Tibial artery (tissue), 4 donors: ENCODE measurements around the gene SESN3.
A peak's percentile ranks its signal among the peaks of the same experiment; 100 is the strongest.

Experiments used
- DNase-seq, 2 donors: peaks; one replicate each; pipeline ENCODE4 v3.0.0-alpha.2; 2019
- H3K27ac ChIP-seq, 2 donors: fragments of 200-600 bp; sonication (generic) in 1 of 2; 1 replicate in 1 of 2; 2 replicates in 1 of 2; pipeline ENCODE4 v1.5.1; 2018 to 2019; ENCODE audit warnings: mild to moderate bottlenecking in 1 of 2
- H3K27me3 ChIP-seq, 2 donors: fragments of 200-600 bp; sonication (generic) in 1 of 2; one replicate each; pipeline versions ENCODE4 v1.5.1 to v1.6.0; 2016 to 2019
- H3K36me3 ChIP-seq, 3 donors: fragments of 200-600 bp; sonication (generic) in 2 of 3; one replicate each; pipeline ENCODE4 v1.5.1; 2016 to 2019; ENCODE audit warnings: mild to moderate bottlenecking in 2 of 3
- H3K4me1 ChIP-seq, 4 donors: fragments of 200-600 bp; sonication (generic) in 2 of 4; 1 replicate in 3 of 4; 2 replicates in 1 of 4; pipeline ENCODE4 v1.5.1; 2016 to 2019
- H3K4me3 ChIP-seq, 2 donors: fragments of 200-600 bp; sonication (generic) in 1 of 2; 1 replicate in 1 of 2; 2 replicates in 1 of 2; pipeline ENCODE4 v1.5.1; 2018 to 2019; ENCODE audit warnings: mild to moderate bottlenecking in 2 of 2
- H3K9me3 ChIP-seq, 3 donors: fragments of 200-600 bp; sonication (generic) in 1 of 3; one replicate each; pipeline ENCODE4 v1.5.1; 2016 to 2019
- CTCF ChIP-seq, 2 experiments: fragments of 200-600 bp in 1 of 2; fragments of 450-650 bp in 1 of 2; IDR thresholded peaks; one replicate each; pipeline ENCODE4 v1.5.1; 2017 to 2019; ENCODE audit warnings: antibody characterized with exemption in 2 of 2, mild to moderate bottlenecking in 1 of 2, moderate library complexity in 1 of 2
- intact Hi-C: fragments of 100-400 bp; cut with DNase I; formaldehyde crosslinking; loops from one replicate; pipeline ENCODE4 v1.15.0; 2023; ENCODE audit warnings: low total_unique reads

Gene SESN3

DNA sequence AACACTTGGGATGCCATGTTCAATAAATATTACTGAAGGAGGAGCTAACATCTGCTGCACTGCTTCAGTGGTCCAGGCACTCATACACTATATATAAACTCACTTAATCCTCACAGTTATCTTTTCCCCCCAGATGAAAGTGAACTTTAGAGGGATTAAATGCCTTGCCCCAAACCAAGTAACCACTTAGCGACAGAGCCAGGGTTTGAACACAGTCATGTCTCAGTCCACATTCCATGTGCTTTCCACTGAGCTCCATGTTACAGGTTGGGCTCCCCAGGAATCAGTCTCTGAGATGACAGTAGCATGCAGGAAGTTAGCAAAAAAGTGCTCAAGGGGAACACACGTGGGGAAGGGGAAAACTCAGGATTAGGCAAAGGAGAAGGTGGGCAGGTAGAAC, 82.1 kb downstream of the SESN3 start:
- intact Hi-C loops: loop anchor here (5.0 kb wide), 1 partner anchor 72 kb away; no protein-coding TSS in a partner anchor
- H3K4me3 ChIP-seq: no peak overlapping the region
- no peaks in the 10 kb centered on the region for H3K36me3 ChIP-seq
- peak overlapping the region in 1 of 2 donors; percentile 92 for H3K27ac ChIP-seq
- no peaks in the 10 kb centered on the region for H3K27me3 ChIP-seq
- DNase-seq: no peak
- H3K9me3 ChIP-seq: no peaks in the 10 kb centered on the region
- no peak for TF ChIP-seq CTCF (IDR thresholded peaks at IDR 0.05)
- H3K4me1 ChIP-seq: peaks cover 0 to 61% (median 17%) of the 10 kb centered on the region in 4 donors

GRCh38 chr11:95148406-95148805, 82.6 kb downstream of the SESN3 start:
- intact Hi-C loops: loop anchor here (5.0 kb wide), 1 partner anchor 71 kb away; no protein-coding TSS in a partner anchor
- Histone ChIP-seq H3K27me3 (no peaks in the 10 kb centered on the region), H3K36me3 (no peaks in the 10 kb centered on the region), H3K27ac (peak overlapping the region in 1 of 2 donors; percentile 92), H3K4me1 (peaks cover 0 to 59% (median 15%) of the 10 kb centered on the region in 4 donors), H3K4me3 (no peak overlapping the region), H3K9me3 (no peaks in the 10 kb centered on the region)
- no peak for DNase-seq
- TF ChIP-seq CTCF (IDR thresholded peaks at IDR 0.05): no peak

- no peak overlapping the region for H3K27ac ChIP-seq
- H3K4me1 ChIP-seq: peaks cover 0 to 49% (median 15%) of the 10 kb centered on the region in 4 donors
- TF ChIP-seq CTCF (IDR thresholded peaks at IDR 0.05): no peak
- intact Hi-C loops: loop anchor here (5.0 kb wide), 1 partner anchor 70 kb away; no protein-coding TSS in a partner anchor
- DNase-seq: no peak
- H3K36me3 ChIP-seq: no peaks in the 10 kb centered on the region
- no peak overlapping the region for H3K4me3 ChIP-seq
- H3K9me3 ChIP-seq: no peaks in the 10 kb centered on the region
- no peaks in the 10 kb centered on the region for H3K27me3 ChIP-seq
Observed at GRCh38 chr11:95147364-95147905, 83.6 kb downstream of the SESN3 start.

- peaks cover 0 to 41% (median 11%) of the 10 kb centered on the region in 4 donors for H3K4me1 ChIP-seq
Observed at GRCh38 chr11:95145430-95146060, 85.5 kb downstream of the SESN3 start.

More at GRCh38 chr11:95145430-95146060, 85.5 kb downstream of the SESN3 start:
- H3K27me3 ChIP-seq: no peaks in the 10 kb centered on the region
- H3K4me3 ChIP-seq: no peak overlapping the region
- intact Hi-C loops: loop anchor here (5.0 kb wide), 1 partner anchor 68 kb away; no protein-coding TSS in a partner anchor
- H3K9me3 ChIP-seq: no peaks in the 10 kb centered on the region
- no peaks in the 10 kb centered on the region for H3K36me3 ChIP-seq
- no peak for TF ChIP-seq CTCF (IDR thresholded peaks at IDR 0.05)
- DNase-seq: no peak
- no peak overlapping the region for H3K27ac ChIP-seq
